SK-N-SH treated with all-trans-retinoic acid at 6 μM for 48 hours (cell line): ENCODE data around the gene PHF21B.

Experiments used
- ATAC-seq: fragments of 200-7000 bp; cut with Tn5 transposase; 3 replicates; pipeline ENCODE4 v1.9.1; 2020; ENCODE audit warnings: mild to moderate bottlenecking, moderate library complexity
- ARNTL ChIP-seq: fragments of 450-650 bp; formaldehyde crosslinking; IDR thresholded peaks from 2 replicates; pipeline ENCODE4 v1.5.0; 2020; ENCODE audit warnings: low read depth, mild to moderate bottlenecking, moderate library complexity, borderline replicate concordance
- BACH2 ChIP-seq: fragments of 250-450 bp; sonication (Bioruptor Pico); IDR thresholded peaks from 2 replicates; pipeline ENCODE4 v1.9.0; 2021; ENCODE audit warnings: mild to moderate bottlenecking, borderline replicate concordance
- CSDC2 ChIP-seq: fragments of 250-450 bp; sonication (Bioruptor Pico); IDR thresholded peaks from 2 replicates; pipeline ENCODE4 v1.5.0; 2020; ENCODE audit warnings: mild to moderate bottlenecking, moderate library complexity
- ESRRG ChIP-seq: fragments of 250-450 bp; sonication (Bioruptor Pico); IDR thresholded peaks from 2 replicates; pipeline ENCODE4 v1.6.1; 2021; ENCODE audit warnings: mild to moderate bottlenecking
- GLIS3 ChIP-seq: fragments of 250-450 bp; sonication (Bioruptor Pico); IDR thresholded peaks from 2 replicates; pipeline ENCODE4 v1.5.0; 2020; ENCODE audit warnings: mild to moderate bottlenecking, moderate library complexity
- ISL1 ChIP-seq: fragments of 250-450 bp; sonication (Bioruptor Pico); IDR thresholded peaks from 2 replicates; pipeline ENCODE4 v2.1.2; 2022; ENCODE audit warnings: mild to moderate bottlenecking, moderate library complexity
- OSR1 ChIP-seq: fragments of 250-450 bp; sonication (Bioruptor Pico); IDR thresholded peaks from 2 replicates; pipeline ENCODE4 v1.8.0; 2022; ENCODE audit warnings: moderate library complexity, mild to moderate bottlenecking, inconsistent platforms
- POU6F1 ChIP-seq: fragments of 250-450 bp; sonication (Bioruptor Pico); IDR thresholded peaks from 2 replicates; pipeline ENCODE4 v1.8.0; 2021; ENCODE audit warnings: low read depth, mild to moderate bottlenecking, moderate library complexity, borderline replicate concordance
- PPARA ChIP-seq: fragments of 250-450 bp; sonication (Bioruptor Pico); IDR thresholded peaks from 2 replicates; pipeline ENCODE4 v1.5.0; 2020; ENCODE audit warnings: mild to moderate bottlenecking, borderline replicate concordance
- RARB ChIP-seq: fragments of 250-450 bp; sonication (Bioruptor Pico); IDR thresholded peaks from 2 replicates; pipeline ENCODE4 v1.8.0; 2021; ENCODE audit warnings: mild to moderate bottlenecking, moderate library complexity
- SNAI2 ChIP-seq: fragments of 250-450 bp; sonication (Bioruptor Pico); IDR thresholded peaks from 2 replicates; pipeline ENCODE4 v1.5.0; 2020; ENCODE audit warnings: mild to moderate bottlenecking, moderate library complexity
- TCF4 ChIP-seq: fragments of 250-450 bp; sonication (Bioruptor Pico); IDR thresholded peaks from 2 replicates; pipeline ENCODE4 v1.8.0; 2021; ENCODE audit warnings: mild to moderate bottlenecking, moderate library complexity, borderline replicate concordance
- TOX ChIP-seq: fragments of 250-450 bp; sonication (Bioruptor Pico); IDR thresholded peaks from 2 replicates; pipeline ENCODE4 v1.8.0; 2021; ENCODE audit warnings: mild to moderate bottlenecking, moderate library complexity, borderline replicate concordance
- TSHZ2 ChIP-seq: fragments of 250-450 bp; sonication (Bioruptor Pico); IDR thresholded peaks from 2 replicates; pipeline ENCODE4 v1.5.0; 2020; ENCODE audit warnings: mild to moderate bottlenecking, moderate library complexity
- ZC3H10 ChIP-seq: fragments of 250-450 bp; sonication (Bioruptor Pico); IDR thresholded peaks from 2 replicates; pipeline ENCODE4 v1.5.1; 2021; ENCODE audit warnings: mild to moderate bottlenecking, moderate library complexity
- ZFP3 ChIP-seq: fragments of 250-450 bp; sonication (Bioruptor Pico); IDR thresholded peaks from 2 replicates; pipeline ENCODE4 v1.5.0; 2020; ENCODE audit warnings: mild to moderate bottlenecking, moderate library complexity
- ZFP30 ChIP-seq: fragments of 450-650 bp; formaldehyde crosslinking; IDR thresholded peaks from 2 replicates; pipeline ENCODE4 v1.5.0; 2022; ENCODE audit warnings: mild to moderate bottlenecking, moderate library complexity
- ZNF70 ChIP-seq: fragments of 450-650 bp; formaldehyde crosslinking; IDR thresholded peaks from 2 replicates; pipeline ENCODE4 v1.5.0; 2020; ENCODE audit warnings: mild to moderate bottlenecking, moderate library complexity
- ZNF8 ChIP-seq: fragments of 450-650 bp; formaldehyde crosslinking; IDR thresholded peaks from 2 replicates; pipeline ENCODE4 v1.5.0; 2020; ENCODE audit warnings: mild to moderate bottlenecking, moderate library complexity
- TF ChIP-seq, protein P1 (sequence below): fragments of 250-450 bp; sonication (Bioruptor Pico); IDR thresholded peaks from 2 replicates; pipeline ENCODE4 v1.5.1; 2020; ENCODE audit warnings: low read depth, mild to moderate bottlenecking, moderate library complexity
- TF ChIP-seq, protein P2 (sequence below): fragments of 250-450 bp; sonication (Bioruptor Pico); IDR thresholded peaks from 2 replicates; pipeline ENCODE4 v1.8.0; 2020; ENCODE audit warnings: mild to moderate bottlenecking, moderate library complexity, borderline replicate concordance
- TF ChIP-seq, protein P3 (sequence below): fragments of 250-450 bp; sonication (Bioruptor Pico); IDR thresholded peaks from 2 replicates; pipeline ENCODE4 v1.5.1; 2021; ENCODE audit warnings: mild to moderate bottlenecking, moderate library complexity

PHF21B gene

DNA sequence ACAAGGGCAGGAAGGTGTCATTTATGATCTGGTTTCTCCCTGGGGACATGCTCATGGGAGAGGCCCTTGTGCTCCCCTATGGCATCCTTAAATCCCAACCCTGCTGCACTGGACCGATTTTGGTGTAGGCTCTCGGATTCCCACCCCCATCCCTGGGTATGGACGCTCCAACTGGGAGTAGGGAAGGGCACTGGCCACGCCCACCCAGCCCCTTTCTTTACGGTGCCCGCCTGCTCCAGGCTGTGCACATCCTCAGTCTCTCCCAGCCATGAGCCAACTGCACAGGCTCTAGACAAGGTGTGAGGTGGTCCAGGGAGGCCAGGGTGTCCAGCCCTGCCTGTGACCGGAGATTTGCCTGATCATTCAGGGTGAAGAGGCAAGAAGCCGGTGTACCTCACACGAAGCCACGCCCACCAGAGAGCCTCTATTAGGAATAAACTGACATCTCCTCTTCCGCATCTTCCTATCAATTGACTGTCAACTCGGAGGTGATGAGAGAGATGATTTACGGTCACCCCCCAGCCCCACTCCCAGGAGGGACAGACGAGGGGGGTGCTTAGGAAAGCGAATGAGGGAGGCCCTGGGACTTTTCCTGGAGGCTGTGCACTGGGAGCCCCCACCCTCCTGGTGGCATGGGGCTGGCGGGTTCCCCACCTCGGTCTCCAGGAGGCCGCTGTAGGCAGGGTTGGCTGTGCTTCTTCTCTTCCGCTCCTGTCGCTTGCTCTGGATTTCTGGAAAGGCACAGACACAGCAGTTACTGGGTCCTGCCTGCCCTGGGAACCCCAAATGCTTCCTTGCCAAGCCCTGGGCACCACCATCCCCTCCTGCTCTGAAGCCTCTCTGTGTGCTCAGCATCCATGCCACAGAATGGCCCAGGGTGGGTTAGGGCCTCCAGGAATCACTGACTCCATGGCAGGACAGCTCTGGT is 116.7 kb downstream of the PHF21B start (continued):
- TF ChIP-seq POU6F1 = no peak
- TF ChIP-seq OSR1 (CRISPR knock-in tag) = no peak
- TF ChIP-seq, protein P1, sequence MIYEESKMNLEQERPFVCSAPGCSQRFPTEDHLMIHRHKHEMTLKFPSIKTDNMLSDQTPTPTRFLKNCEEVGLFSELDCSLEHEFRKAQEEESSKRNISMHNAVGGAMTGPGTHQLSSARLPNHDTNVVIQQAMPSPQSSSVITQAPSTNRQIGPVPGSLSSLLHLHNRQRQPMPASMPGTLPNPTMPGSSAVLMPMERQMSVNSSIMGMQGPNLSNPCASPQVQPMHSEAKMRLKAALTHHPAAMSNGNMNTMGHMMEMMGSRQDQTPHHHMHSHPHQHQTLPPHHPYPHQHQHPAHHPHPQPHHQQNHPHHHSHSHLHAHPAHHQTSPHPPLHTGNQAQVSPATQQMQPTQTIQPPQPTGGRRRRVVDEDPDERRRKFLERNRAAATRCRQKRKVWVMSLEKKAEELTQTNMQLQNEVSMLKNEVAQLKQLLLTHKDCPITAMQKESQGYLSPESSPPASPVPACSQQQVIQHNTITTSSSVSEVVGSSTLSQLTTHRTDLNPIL (CRISPR knock-in tag) = no peak
- TF ChIP-seq ZFP3 = no peak
- TF ChIP-seq PPARA (CRISPR knock-in tag) = no peak
- no peak for TF ChIP-seq TOX (CRISPR knock-in tag)
- TF ChIP-seq CSDC2 (CRISPR knock-in tag) = no peak
- no peak for TF ChIP-seq ARNTL (CRISPR knock-in tag)
- TF ChIP-seq GLIS3 (CRISPR knock-in tag) = no peak

GRCh38 chr22:44892243-44892642 is 117.6 kb downstream of the PHF21B start:
- TF ChIP-seq BACH2 (CRISPR knock-in tag) (no peak), ZNF70 (CRISPR knock-in tag) (no peak), ESRRG (no peak), OSR1 (CRISPR knock-in tag) (no peak), TCF4 (CRISPR knock-in tag) (no peak), ZNF8 (no peak)
- TF ChIP-seq, protein P1 (CRISPR knock-in tag) = no peak
- ATAC-seq = no peak

GRCh38 chr22:44891791-44892190 is 118.0 kb downstream of the PHF21B start:
- ATAC-seq = no peak
- no peak for TF ChIP-seq TSHZ2
- TF ChIP-seq PPARA (CRISPR knock-in tag) = no peak
- TF ChIP-seq, protein P1 (CRISPR knock-in tag) = no peak
- TF ChIP-seq BACH2 (CRISPR knock-in tag) = no peak
- no peak for TF ChIP-seq GLIS3 (CRISPR knock-in tag)
- no peak for TF ChIP-seq SNAI2
- TF ChIP-seq TCF4 (CRISPR knock-in tag) = no peak
- no peak for TF ChIP-seq RARB
- no peak for TF ChIP-seq OSR1 (CRISPR knock-in tag)
- TF ChIP-seq, protein P2, sequence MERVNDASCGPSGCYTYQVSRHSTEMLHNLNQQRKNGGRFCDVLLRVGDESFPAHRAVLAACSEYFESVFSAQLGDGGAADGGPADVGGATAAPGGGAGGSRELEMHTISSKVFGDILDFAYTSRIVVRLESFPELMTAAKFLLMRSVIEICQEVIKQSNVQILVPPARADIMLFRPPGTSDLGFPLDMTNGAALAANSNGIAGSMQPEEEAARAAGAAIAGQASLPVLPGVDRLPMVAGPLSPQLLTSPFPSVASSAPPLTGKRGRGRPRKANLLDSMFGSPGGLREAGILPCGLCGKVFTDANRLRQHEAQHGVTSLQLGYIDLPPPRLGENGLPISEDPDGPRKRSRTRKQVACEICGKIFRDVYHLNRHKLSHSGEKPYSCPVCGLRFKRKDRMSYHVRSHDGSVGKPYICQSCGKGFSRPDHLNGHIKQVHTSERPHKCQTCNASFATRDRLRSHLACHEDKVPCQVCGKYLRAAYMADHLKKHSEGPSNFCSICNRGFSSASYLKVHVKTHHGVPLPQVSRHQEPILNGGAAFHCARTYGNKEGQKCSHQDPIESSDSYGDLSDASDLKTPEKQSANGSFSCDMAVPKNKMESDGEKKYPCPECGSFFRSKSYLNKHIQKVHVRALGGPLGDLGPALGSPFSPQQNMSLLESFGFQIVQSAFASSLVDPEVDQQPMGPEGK (CRISPR knock-in tag) = no peak
- no peak for TF ChIP-seq ZC3H10 (CRISPR knock-in tag)
- TF ChIP-seq ESRRG = no peak
- TF ChIP-seq ZNF70 (CRISPR knock-in tag) = no peak
- TF ChIP-seq CSDC2 (CRISPR knock-in tag) = no peak
- TF ChIP-seq, protein P3, sequence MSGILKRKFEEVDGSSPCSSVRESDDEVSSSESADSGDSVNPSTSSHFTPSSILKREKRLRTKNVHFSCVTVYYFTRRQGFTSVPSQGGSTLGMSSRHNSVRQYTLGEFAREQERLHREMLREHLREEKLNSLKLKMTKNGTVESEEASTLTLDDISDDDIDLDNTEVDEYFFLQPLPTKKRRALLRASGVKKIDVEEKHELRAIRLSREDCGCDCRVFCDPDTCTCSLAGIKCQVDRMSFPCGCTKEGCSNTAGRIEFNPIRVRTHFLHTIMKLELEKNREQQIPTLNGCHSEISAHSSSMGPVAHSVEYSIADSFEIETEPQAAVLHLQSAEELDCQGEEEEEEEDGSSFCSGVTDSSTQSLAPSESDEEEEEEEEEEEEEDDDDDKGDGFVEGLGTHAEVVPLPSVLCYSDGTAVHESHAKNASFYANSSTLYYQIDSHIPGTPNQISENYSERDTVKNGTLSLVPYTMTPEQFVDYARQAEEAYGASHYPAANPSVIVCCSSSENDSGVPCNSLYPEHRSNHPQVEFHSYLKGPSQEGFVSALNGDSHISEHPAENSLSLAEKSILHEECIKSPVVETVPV (CRISPR knock-in tag) = no peak
- no peak for TF ChIP-seq ZFP30 (CRISPR knock-in tag)
- TF ChIP-seq POU6F1 = no peak
- TF ChIP-seq ZFP3 = no peak
- TF ChIP-seq ZNF8 = no peak
- TF ChIP-seq ISL1 (CRISPR knock-in tag) = no peak
